ENCODE data around the gene GCK.
A peak's percentile ranks its signal among the peaks of the same experiment; 100 is the strongest.

Gene GCK

DNA sequence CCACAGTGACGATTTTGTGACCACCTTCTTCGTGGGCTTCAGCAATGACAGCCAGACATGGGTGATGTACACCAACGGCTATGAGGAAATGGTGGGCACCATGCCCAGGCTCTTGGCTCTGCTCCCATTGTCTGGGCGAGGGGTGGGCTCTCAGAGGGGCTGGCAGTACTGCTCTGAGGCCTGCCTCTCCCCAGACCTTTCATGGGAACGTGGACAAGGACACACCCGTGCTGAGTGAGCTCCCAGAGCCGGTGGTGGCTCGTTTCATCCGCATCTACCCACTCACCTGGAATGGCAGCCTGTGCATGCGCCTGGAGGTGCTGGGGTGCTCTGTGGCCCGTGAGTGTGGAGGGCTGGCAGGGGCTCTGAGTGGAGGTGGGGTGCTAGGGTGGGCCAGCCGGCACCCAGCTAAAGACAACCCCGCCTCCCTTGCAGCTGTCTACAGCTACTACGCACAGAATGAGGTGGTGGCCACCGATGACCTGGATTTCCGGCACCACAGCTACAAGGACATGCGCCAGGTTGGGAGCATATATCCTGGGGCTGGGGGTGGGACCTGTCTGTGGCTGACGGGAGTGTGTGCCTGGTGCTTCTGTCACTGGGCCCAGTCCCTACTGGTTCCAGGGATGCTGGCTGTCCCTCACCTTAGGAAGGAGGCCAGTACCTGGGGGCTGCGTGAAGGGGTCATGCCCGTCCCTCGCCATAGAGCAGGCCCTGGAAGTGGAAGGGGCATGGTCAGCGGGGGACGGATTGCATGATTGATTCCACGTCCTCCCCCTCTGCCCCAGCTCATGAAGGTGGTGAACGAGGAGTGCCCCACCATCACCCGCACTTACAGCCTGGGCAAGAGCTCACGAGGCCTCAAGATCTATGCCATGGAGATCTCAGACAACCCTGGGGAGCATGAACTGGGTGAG lies 78.3 kb downstream of the GCK start:
- Histone ChIP-seq H2AK5ac (ENCODE audit: low read depth, low read length) (no peak overlapping the region), H3K27ac (replicated peaks; ENCODE audit: low read length) (no peak overlapping the region), H4K91ac (ENCODE audit: low read depth, low read length, poor library complexity) (no peak overlapping the region)

DNA sequence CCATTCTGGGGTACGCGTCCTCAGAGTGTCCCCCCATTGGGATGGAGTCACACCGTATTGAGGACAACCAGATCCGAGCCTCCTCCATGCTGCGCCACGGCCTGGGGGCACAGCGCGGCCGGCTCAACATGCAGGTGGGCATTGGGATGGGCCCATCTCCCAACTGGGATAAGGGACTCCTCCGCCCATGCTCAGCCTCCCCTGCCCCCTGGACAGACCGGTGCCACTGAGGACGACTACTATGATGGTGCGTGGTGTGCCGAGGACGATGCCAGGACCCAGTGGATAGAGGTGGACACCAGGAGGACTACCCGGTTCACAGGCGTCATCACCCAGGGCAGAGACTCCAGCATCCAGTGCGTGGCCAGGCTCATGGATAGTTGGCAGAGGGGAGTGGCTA lies 79.2 kb downstream of the GCK start:
- Histone ChIP-seq H3K27me3 (ENCODE audit: control insufficient read depth in 3 of 3, insufficient read depth in 3 of 3, low read depth in 1 of 3, low read length in 3 of 3) (no peaks in the 10 kb centered on the region), H3K23ac (ENCODE audit: low read depth, low read length, poor library complexity) (no peak overlapping the region), H2BK15ac (ENCODE audit: low read length) (no peak overlapping the region), H2BK5ac (ENCODE audit: low read length) (no peak overlapping the region), H3K18ac (ENCODE audit: low read length) (no peak overlapping the region), H3K36me3 (replicated peaks in 1 of 2; ENCODE audit: control insufficient read depth in 2 of 2, insufficient read depth in 2 of 2, low read length in 2 of 2) (peaks cover 34 to 46% of the 10 kb centered on the region in 2 donors), H3K4me3 (ENCODE audit: low read length in 2 of 2) (no peak overlapping the region), H3K4me1 (ENCODE audit: control insufficient read depth in 2 of 2, insufficient read depth in 1 of 2, low read depth in 1 of 2, low read length in 2 of 2) (peaks cover 5% of the 10 kb centered on the region in 2 donors), H2AFZ (ENCODE audit: low read length) (no peak overlapping the region), H3K4me2 (ENCODE audit: insufficient read depth, low read length, poor library complexity, severe bottlenecking) (no peak overlapping the region), H3K9me3 (replicated peaks in 1 of 2; ENCODE audit: control insufficient read depth in 2 of 2, insufficient read depth in 1 of 2, low read depth in 1 of 2, low read length in 2 of 2) (peaks cover 0 to 2% of the 10 kb centered on the region in 2 donors), H4K91ac (ENCODE audit: low read depth, low read length, poor library complexity) (no peak overlapping the region), H4K8ac (ENCODE audit: low read depth, low read length) (peak overlapping the region; percentile 17), H3K27ac (replicated peaks; ENCODE audit: low read length) (no peak overlapping the region), H2BK12ac (ENCODE audit: low read length) (no peak overlapping the region), H3K9ac (ENCODE audit: low read depth, low read length, poor library complexity) (no peak overlapping the region), H2BK120ac (ENCODE audit: low read depth, low read length) (no peak overlapping the region), H3K14ac (ENCODE audit: low read length) (no peak overlapping the region), H3K4ac (ENCODE audit: low read length) (no peak overlapping the region), H2AK5ac (ENCODE audit: low read depth, low read length) (no peak overlapping the region), H3K79me1 (ENCODE audit: low read depth, low read length) (no peaks in the 10 kb centered on the region)
- WGBS, 2 donors (ENCODE audit: extremely low coverage in 2 of 2, insufficient read length in 2 of 2, insufficient replicate concordance in 1 of 2), result no CpG with 5 or more reads among the region's 18 CpGs
- no peak for DNase-seq (ENCODE audit: low spot score)

More for the DNA sequence above, 78.3 kb downstream of the GCK start:
- Histone ChIP-seq H3K4me2 (ENCODE audit: insufficient read depth, low read length, poor library complexity, severe bottlenecking) (no peak overlapping the region), H3K4ac (ENCODE audit: low read length) (no peak overlapping the region), H2BK12ac (ENCODE audit: low read length) (no peak overlapping the region), H2BK5ac (ENCODE audit: low read length) (no peak overlapping the region), H2BK15ac (ENCODE audit: low read length) (no peak overlapping the region), H3K36me3 (replicated peaks in 1 of 2; ENCODE audit: control insufficient read depth in 2 of 2, insufficient read depth in 2 of 2, low read length in 2 of 2) (peaks cover 44 to 52% of the 10 kb centered on the region in 2 donors), H3K14ac (ENCODE audit: low read length) (no peak overlapping the region), H3K4me1 (ENCODE audit: control insufficient read depth in 2 of 2, insufficient read depth in 1 of 2, low read depth in 1 of 2, low read length in 2 of 2) (no peaks in the 10 kb centered on the region), H3K18ac (ENCODE audit: low read length) (peak overlapping the region; percentile 64), H3K27me3 (ENCODE audit: control insufficient read depth in 3 of 3, insufficient read depth in 3 of 3, low read depth in 1 of 3, low read length in 3 of 3) (no peaks in the 10 kb centered on the region), H2AFZ (ENCODE audit: low read length) (no peak overlapping the region), H3K79me1 (ENCODE audit: low read depth, low read length) (no peaks in the 10 kb centered on the region), H3K9me3 (replicated peaks in 1 of 2; ENCODE audit: control insufficient read depth in 2 of 2, insufficient read depth in 1 of 2, low read depth in 1 of 2, low read length in 2 of 2) (peaks cover 0 to 2% of the 10 kb centered on the region in 2 donors), H3K23ac (ENCODE audit: low read depth, low read length, poor library complexity) (peak overlapping the region; percentile 58), H4K8ac (ENCODE audit: low read depth, low read length) (no peak overlapping the region), H3K4me3 (ENCODE audit: low read length in 2 of 2) (no peak overlapping the region), H3K9ac (ENCODE audit: low read depth, low read length, poor library complexity) (no peak overlapping the region), H2BK120ac (ENCODE audit: low read depth, low read length) (no peak overlapping the region)
- WGBS, 2 donors (ENCODE audit: extremely low coverage in 2 of 2, insufficient read length in 2 of 2, insufficient replicate concordance in 1 of 2), result no CpG with 5 or more reads among the region's 27 CpGs
- no peak for DNase-seq (ENCODE audit: low spot score)

DNA sequence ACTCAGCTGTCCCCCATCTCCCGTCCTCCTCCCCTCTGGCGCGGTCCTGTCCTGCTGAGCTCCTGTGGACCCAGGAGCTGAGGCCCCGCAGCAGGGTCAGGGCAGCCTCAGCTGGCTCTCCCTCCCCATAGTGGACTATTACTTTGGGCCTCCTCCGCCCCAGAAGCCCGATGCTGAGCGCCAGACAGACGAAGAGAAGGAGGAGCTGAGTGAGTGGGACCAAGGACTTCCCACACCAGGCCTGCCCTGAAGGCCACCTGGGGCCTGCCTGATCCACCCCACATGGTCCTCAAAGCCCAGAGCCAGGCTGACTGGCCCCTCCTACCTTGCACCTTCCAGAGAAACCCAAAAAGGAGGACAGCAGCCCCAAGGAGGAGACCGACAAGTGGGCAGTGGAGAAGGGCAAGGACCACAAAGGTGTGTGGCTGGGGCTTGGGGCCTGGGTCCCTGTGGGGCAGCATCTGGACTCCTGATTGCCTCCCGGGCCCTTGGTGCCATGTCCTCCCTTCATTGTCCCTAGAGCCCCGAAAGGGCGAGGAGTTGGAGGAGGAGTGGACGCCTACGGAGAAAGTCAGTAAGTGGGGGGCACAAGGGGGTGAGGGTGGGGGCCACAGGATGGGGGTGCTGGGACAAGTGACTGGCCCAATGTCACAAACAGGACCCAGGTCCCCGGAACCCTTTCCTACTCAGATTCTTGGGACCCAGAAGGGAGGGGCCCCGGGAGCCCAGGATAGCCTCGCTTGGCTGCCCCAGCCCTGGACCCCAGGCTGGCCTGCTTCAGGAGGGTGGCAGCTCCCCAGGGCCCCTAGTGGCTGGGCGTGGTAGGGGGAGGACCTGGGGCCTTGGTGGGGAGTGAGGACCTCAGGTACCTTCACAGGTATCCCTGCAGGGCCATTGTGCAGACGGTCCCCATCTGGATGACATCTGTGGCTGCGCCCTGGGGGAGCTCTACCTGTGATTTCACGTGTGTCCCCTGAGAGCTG lies 80.2 kb downstream of the GCK start:
- Histone ChIP-seq H3K27ac (replicated peaks; ENCODE audit: low read length) (no peak overlapping the region), H3K23ac (ENCODE audit: low read depth, low read length, poor library complexity) (no peak overlapping the region), H3K36me3 (replicated peaks in 1 of 2; ENCODE audit: control insufficient read depth in 2 of 2, insufficient read depth in 2 of 2, low read length in 2 of 2) (peaks cover 24 to 39% of the 10 kb centered on the region in 2 donors), H3K4me1 (ENCODE audit: control insufficient read depth in 2 of 2, insufficient read depth in 1 of 2, low read depth in 1 of 2, low read length in 2 of 2) (peaks cover 5 to 6% of the 10 kb centered on the region in 2 donors), H3K14ac (ENCODE audit: low read length) (no peak overlapping the region), H3K79me1 (ENCODE audit: low read depth, low read length) (no peaks in the 10 kb centered on the region), H2AFZ (ENCODE audit: low read length) (no peak overlapping the region), H2AK5ac (ENCODE audit: low read depth, low read length) (no peak overlapping the region), H3K4me2 (ENCODE audit: insufficient read depth, low read length, poor library complexity, severe bottlenecking) (no peak overlapping the region), H3K9ac (ENCODE audit: low read depth, low read length, poor library complexity) (peak overlapping the region; percentile 21), H3K9me3 (replicated peaks in 1 of 2; ENCODE audit: control insufficient read depth in 2 of 2, insufficient read depth in 1 of 2, low read depth in 1 of 2, low read length in 2 of 2) (peaks cover 0 to 2% of the 10 kb centered on the region in 2 donors), H4K91ac (ENCODE audit: low read depth, low read length, poor library complexity) (no peak overlapping the region), H4K8ac (ENCODE audit: low read depth, low read length) (no peak overlapping the region), H2BK120ac (ENCODE audit: low read depth, low read length) (no peak overlapping the region), H3K4ac (ENCODE audit: low read length) (no peak overlapping the region), H2BK12ac (ENCODE audit: low read length) (no peak overlapping the region), H2BK5ac (ENCODE audit: low read length) (peak overlapping the region; percentile 48), H2BK15ac (ENCODE audit: low read length) (no peak overlapping the region), H3K4me3 (ENCODE audit: low read length in 2 of 2) (no peak overlapping the region), H3K18ac (ENCODE audit: low read length) (no peak overlapping the region), H3K27me3 (ENCODE audit: control insufficient read depth in 3 of 3, insufficient read depth in 3 of 3, low read depth in 1 of 3, low read length in 3 of 3) (peaks cover 0 to 2% (median 0%) of the 10 kb centered on the region in 3 experiments)
- DNase-seq (ENCODE audit: low spot score), result no peak
- no CpG with 5 or more reads among the region's 21 CpGs for WGBS, 2 donors (ENCODE audit: extremely low coverage in 2 of 2, insufficient read length in 2 of 2, insufficient replicate concordance in 1 of 2)

All from neuronal stem cell (in vitro differentiated cells).